Dermis microvascular lymphatic vessel endothelial cell (primary cell): ENCODE results near the gene RAD18. TPM values are rescaled to one million over a fixed set of nuclear protein-coding genes. Genes with fewer than 3 reads are reported as not detected.

Experiments
- DNase-seq, 2 donors: peaks; one replicate each; pipeline versions ENCODE4 v3.0.0 to v3.0.0-alpha.2; 2010; ENCODE audit warnings: low read depth in 2 of 2
- total RNA-seq: library from RNA; depleted of rRNA; stranded (reverse); fragments of >200 nt; gene quantifications from 2 replicates; pipeline ENCODE4 v1.2.1, GENCODE V29; 2014

The RAD18 gene
- total RNA-seq, 1 donor from 2014 or later: 7.6 TPM

GRCh38 chr3:8966150-8966819 is 3.0 kb upstream of the RAD18 start:
- DNase-seq: no peak

- peak; percentile 48 to 84 for DNase-seq
These were observed 1.4 kb upstream of the RAD18 start for GRCh38 chr3:8964436-8965370.

- no peak for DNase-seq
These were observed 928 bp downstream of the RAD18 start for GRCh38 chr3:8962226-8962861.

GRCh38 chr3:8959668-8960067 is 3.6 kb downstream of the RAD18 start:
- DNase-seq: no peak

- no peak for DNase-seq
These were observed 8.1 kb downstream of the RAD18 start for GRCh38 chr3:8954938-8955763.

DNA sequence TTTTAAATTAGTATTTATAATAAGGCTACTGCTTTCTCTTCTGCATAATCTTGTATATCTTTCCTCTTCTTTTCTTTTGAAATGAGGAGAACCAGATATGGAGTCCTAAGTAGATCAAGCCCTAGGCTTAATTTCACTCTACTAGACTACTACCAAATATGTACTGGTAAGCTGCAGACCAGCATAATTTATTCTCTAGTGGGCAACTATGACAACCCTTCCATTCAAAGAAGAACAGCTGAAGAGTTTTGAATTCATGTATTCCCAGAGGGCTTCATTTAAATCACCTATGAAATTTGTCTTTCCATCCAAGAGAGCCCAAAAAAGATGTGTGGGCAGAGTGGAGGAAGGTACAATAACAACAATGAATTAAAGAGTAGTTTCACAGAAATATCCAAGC is 10.0 kb downstream of the RAD18 start:
- DNase-seq: no peak

DNA sequence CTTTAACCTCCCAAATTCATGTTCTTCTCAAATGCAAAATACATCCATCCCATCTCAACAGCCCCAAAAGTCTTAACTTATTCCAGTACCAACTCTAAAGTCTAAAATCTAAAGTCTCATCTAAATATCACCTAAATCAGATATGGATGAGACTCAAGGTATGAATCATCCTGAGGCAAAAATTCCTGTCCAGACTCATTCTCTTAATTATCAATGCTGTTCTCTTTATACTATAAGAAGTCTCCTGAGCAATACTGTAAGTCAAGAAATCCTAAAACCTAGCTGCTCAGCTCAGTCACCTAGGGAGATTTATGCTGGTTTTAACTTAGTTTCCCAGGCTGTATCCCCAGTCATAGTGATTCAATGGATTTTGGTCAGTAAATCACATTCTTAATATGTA is 11.1 kb downstream of the RAD18 start:
- no peak for DNase-seq

DNA sequence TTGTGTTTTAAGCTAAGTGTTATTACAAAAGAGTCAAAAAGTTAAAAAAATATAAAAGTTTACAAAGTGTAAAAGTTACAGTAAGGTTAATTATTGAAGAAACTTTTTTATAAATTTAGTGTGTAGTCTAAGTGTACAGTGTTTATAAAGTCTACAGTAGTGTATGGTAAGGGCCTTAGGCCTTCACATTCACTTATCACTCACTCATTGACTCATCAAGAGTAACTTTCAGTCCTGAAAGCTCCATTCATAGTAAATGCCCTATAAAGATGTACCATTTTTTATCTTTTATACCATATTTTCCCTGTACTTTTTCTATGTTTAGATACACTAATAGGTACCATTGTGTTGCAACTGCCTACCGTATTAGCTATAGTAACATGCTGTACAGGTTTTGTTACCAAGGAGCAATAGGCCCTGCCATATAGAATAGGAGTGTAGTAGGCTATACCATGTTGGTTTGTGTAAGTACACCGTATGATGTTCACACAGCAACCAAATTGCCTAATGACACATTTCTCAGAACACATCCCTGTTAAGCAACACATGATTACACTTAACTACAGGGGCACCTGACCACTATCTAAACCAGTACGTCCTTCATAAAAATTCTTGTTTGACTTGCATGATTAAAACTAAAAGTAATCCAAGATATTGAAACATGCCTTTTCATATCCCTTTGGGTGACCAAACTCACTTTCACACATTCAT is 17.2 kb downstream of the RAD18 start:
- no peak for DNase-seq

DNA sequence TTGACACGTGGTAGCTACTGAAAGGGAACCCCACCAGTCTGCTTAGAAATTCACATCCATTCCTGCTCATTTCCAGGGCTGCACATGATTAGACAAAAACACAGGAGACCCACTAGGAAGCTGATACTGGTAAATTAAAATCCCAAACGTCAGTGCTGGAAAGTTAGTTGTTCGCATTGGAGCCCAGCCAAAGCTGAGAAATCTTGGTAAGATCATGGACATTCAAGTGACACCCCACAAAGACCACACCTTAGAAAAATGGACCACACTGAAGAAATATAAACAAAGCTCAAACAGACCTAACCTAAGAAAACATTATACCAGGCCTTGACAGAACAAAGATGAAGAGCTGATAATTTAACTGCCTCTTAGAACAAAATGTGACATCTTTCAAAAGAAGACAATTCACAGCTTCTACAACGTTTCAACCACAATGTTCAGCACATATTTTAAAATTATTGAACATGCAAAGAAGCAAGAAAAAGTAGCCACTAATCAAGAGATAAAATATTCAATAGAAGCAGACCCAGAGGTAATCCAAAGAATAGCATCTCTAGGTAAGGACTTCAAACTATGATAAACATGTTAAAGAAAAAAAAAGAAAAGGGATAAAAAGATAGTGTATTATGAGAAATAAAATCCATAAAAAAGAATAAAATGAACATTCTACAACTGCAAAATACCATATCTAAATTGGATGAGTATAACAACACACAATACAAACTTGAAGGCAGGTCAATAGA is 20.4 kb downstream of the RAD18 start:
- DNase-seq: no peak

- no peak for DNase-seq
These were observed 21.2 kb downstream of the RAD18 start for GRCh38 chr3:8942115-8942514.

DNA sequence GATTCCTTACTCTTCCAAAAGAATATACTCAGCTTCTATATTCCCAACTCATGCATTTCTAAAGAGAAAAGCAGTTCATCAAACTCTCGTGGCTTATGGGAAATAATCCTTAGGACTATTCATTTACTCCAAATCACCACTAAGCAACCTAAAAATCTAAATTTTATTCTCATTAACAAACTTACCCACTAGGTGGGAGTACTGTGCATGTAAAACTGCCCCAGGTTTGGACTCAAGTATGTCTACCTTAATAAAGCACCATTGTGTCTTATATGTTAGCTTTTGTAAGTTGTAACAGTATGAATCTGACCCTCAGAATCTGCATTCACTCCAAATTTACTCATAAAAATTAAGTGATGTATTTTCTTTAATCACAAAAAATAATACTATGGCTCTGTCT is 25.3 kb downstream of the RAD18 start:
- DNase-seq: peak; percentile 21 to 54

DNA sequence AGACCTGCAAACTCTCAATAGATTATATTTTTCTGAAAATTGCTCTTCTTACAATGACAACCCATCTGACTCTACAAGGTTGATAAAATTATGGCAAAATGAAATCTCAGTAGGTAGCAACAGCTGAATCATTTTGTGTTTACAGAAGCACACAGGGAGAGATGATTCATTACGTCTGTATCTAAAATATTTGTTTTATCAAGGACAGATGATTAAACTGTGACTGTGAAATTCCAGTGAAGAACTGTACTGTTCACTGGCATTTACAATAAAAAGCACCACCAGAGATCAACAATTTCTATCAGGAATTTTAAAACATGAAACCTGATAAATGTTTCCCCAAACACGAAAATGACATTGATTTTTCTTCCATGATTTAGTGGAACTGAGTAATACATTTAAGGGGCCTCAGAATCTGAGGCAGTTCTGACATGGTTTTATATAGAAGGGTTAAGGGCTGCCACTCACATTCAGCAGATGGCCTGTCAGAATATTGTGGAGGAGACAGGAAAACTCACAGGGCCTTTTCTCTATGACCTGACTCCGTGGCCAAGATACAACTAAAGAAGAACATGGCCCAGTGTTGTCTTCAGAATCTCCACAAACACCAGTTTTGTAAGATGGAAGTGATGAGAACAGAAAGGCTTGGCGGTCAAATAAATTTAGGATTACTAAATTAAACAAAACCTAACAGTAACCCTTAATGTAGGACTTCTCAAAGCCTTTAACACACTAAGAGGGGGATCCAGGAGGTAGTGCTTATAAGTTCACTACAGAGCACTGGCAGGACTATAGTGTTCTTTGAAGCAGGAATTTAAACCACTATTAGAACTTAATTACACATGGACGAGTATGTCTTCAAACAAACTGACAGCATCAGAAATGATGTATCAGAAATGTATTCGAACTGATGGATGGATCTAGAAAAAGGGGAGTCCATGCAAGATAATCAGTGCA is 25.9 kb downstream of the RAD18 start:
- DNase-seq: peak; percentile 82 to 85

GRCh38 chr3:8932507-8932906 is 30.8 kb downstream of the RAD18 start:
- peak; percentile 39 for DNase-seq

DNA sequence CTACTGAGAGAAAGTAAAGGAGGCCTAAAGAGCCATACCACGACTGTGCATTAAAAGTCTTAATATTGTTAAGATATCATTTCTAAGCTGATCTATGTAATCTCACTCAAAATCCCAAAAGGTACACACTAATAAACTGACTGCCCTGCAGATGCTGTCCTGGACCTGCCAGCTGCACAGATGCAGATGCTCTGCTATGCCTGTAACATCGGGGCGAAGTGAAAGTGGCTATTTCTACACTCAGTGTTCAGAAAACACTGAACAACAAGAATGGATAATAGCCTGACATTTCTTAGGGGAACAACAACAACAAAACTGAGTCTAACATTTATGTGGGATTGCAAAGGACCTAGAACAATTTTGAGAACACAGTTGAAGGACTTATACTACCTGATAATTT is 31.9 kb downstream of the RAD18 start:
- DNase-seq: no peak

GRCh38 chr3:8929860-8930259 is 33.4 kb downstream of the RAD18 start:
- no peak for DNase-seq

- DNase-seq: no peak
These were observed 48.8 kb downstream of the RAD18 start for GRCh38 chr3:8914491-8914890.

GRCh38 chr3:8911781-8912180 is 51.5 kb downstream of the RAD18 start:
- peak in 1 of 2 donors; percentile 4 for DNase-seq

DNA sequence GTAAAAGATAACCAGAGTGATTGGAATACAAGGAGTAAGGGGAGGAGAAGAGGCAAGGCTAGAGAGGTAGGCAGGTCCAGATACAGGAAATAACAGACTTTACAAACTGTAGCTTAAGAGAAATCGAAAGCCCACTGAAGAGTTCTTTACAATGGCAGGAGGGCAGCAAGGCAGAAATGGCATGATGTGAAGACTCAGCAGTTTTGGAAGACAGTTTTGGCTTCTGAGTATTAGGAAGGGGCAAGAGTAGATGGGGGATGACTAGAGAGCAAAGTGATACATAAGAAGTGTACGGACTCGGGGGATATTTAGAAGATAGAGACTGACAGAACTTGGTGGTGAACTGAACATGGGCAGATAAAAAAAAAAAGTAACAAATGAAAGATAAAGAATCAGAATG is 54.1 kb downstream of the RAD18 start:
- DNase-seq: no peak

DNA sequence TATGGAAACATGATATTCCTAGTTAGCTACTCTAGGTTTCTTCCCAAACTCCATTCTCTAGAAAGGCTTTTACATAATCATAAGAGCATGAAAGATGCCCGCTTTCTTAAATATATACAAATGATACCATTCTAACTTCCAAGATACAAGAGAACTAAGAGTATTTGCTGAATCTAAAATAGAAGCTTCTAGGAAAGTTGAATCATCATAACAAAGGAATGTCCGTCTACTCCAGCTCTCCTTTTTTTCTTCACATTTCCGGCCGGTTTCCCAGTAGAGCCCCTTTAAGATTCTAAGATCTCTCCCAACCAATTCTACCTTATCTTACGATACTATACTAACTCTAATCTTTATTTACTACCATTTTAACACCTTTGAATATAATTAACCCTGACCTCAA is 60.1 kb downstream of the RAD18 start:
- DNase-seq: no peak
